ENCODE measurements around the gene AP2B1. TPM values are rescaled to one million over a fixed set of nuclear protein-coding genes. Genes with fewer than 3 reads are reported as not detected.

The AP2B1 gene
- total and polyA plus RNA-seq, 9 of the 15 experiments (the other 6 are each of a cell fraction or from before 2014, with no cell fraction given): 60.1 to 287 (median 105) TPM

GRCh38 chr17:35612924-35613521, 25.9 kb downstream of the AP2B1 start (continued):
- TF ChIP-seq ZNF609 (CRISPR knock-in tag; IDR thresholded peaks at IDR 0.05; ENCODE audit: borderline replicate concordance) (no peak), TCF7L2 (IDR thresholded peaks at IDR 0.05; ENCODE audit: low read depth, low read length) (no peak), BCOR (IDR thresholded peaks at IDR 0.05) (no peak), CBX8 (IDR thresholded peaks at IDR 0.05; ENCODE audit: borderline replicate concordance, extremely low read depth, low read depth, low read length, poor library complexity, severe bottlenecking) (no peak), ILF3 (IDR thresholded peaks at IDR 0.05; ENCODE audit: borderline replicate concordance) (peak; percentile 8; the same call in 1 of the 2 replicates), ERF (CRISPR knock-in tag; IDR thresholded peaks at IDR 0.05) (no peak), ZZZ3 (IDR thresholded peaks at IDR 0.05) (peak; percentile 59; the same call in 1 of the 2 replicates), BRD9 (IDR thresholded peaks at IDR 0.05; ENCODE audit: low read depth, partially characterized antibody) (no peak), HEY1 (CRISPR knock-in tag; IDR thresholded peaks at IDR 0.05; ENCODE audit: borderline replicate concordance) (no peak), ELF4 (CRISPR knock-in tag; IDR thresholded peaks at IDR 0.05) (no peak), ZNF232 (CRISPR knock-in tag; IDR thresholded peaks at IDR 0.05) (no peak), FOSL1 (tag; conservative IDR thresholded peaks at IDR 0.05) (no peak)

All from K562 (cell line).